HCT116 (cell line): Measurements from ENCODE around the gene ITGB6. TPM values are rescaled to one million over a fixed set of nuclear protein-coding genes. Genes with fewer than 3 reads are reported as not detected.

Experiments
- ATAC-seq: fragments of 200-7000 bp; cut with Tn5 transposase; 2 replicates; pipeline ENCODE4 v1.9.1; 2020; ENCODE audit warnings: mild to moderate bottlenecking, moderate library complexity
- BruUV-seq: library from RNA; stranded (reverse); fragments of 400-500 nt; replicated peaks from 2 replicates; lab custom pipeline; 2021; lab: Mats Ljungman, UMichigan
- CTCF ChIA-PET: fragments of 300-600 bp; sonication (Branson Sonifier 250); formaldehyde crosslinking; loops from one replicate; lab custom pipeline; 2021; ENCODE audit warnings: antibody characterized with exemption; lab: Charles Lee
- POLR2A ChIA-PET: fragments of 300-600, 350-600 bp; sonication (Branson Sonifier 250); formaldehyde crosslinking; loops from one replicate; lab custom pipeline; 2021; ENCODE audit warnings: antibody characterized with exemption; lab: Charles Lee
- RAD21 ChIA-PET, 2 experiments: fragments of 300-600 bp; sonication (Branson Sonifier 250); formaldehyde crosslinking; loops; one replicate each; lab custom pipeline; 2023; ENCODE audit warnings: low total read pairs in 2 of 2; ENCODE audit not compliant: uncharacterized antibody in 2 of 2, unreplicated experiment in 2 of 2, low non-redundant PET in 1 of 2; lab: Charles Lee
- DNase-seq: peaks from one replicate; pipeline ENCODE4 v3.0.0-alpha.2; 2010; ENCODE audit warnings: low read depth, low spot score
- H2AFZ ChIP-seq: fragments of 200-600 bp; shearing (Covaris generic), sonication (generic); 2 replicates; pipeline ENCODE4 v1.6.1; 2017; ENCODE audit warnings: low read depth, mixed run types, mixed read lengths, antibody characterized with exemption, low read length; ENCODE audit not compliant: poor library complexity, severe bottlenecking
- H3K27ac ChIP-seq: 2 replicates; pipeline ENCODE4 v1.5.1; 2012; ENCODE audit warnings: low read depth, low read length
- H3K27me3 ChIP-seq: fragments of 200-600 bp; sonication (generic); 2 replicates; pipeline ENCODE4 v1.6.1; 2016; ENCODE audit warnings: mixed run types, low read length, mixed read lengths; ENCODE audit not compliant: insufficient read depth
- H3K36me3 ChIP-seq, 2 experiments: fragments of 200-500 bp in 1 of 2; fragments of 200-600 bp in 1 of 2; sonication (Bioruptor generic) in 1 of 2; sonication (generic) in 1 of 2; 2 replicates each; pipeline versions ENCODE4 v1.5.1 to v1.6.1; 2014 to 2016; ENCODE audit warnings: low read length in 2 of 2, inconsistent platforms in 1 of 2, mixed read lengths in 1 of 2, mixed run types in 1 of 2; ENCODE audit not compliant: insufficient read depth in 2 of 2, control insufficient read depth in 1 of 2
- H3K4me1 ChIP-seq, 2 experiments: fragments of 200-600 bp in 1 of 2; sonication (generic) in 1 of 2; 2 replicates each; pipeline versions ENCODE4 v1.5.1 to v1.6.1; 2012 to 2017; ENCODE audit warnings: low read length in 2 of 2, inconsistent platforms in 1 of 2, mild to moderate bottlenecking in 1 of 2, mixed read lengths in 1 of 2, mixed run types in 1 of 2, moderate library complexity in 1 of 2; ENCODE audit not compliant: insufficient read depth in 2 of 2, control insufficient read depth in 1 of 2
- H3K4me2 ChIP-seq: fragments of 200-600 bp; sonication (generic); 2 replicates; pipeline ENCODE4 v1.6.1; 2017; ENCODE audit warnings: mixed run types, low read length, mixed read lengths
- H3K4me3 ChIP-seq, 2 experiments: fragments of 200-600 bp in 1 of 2; sonication (generic) in 1 of 2; replicated peaks in 1 of 2; 2 replicates each; pipeline ENCODE4 v1.5.1; 2011 to 2016; ENCODE audit warnings: low read length in 2 of 2, control low read depth in 1 of 2, low read depth in 1 of 2, mild to moderate bottlenecking in 1 of 2, mixed read lengths in 1 of 2, mixed run types in 1 of 2
- H3K79me2 ChIP-seq: fragments of 200-600 bp; sonication (generic); 2 replicates; pipeline ENCODE4 v1.6.1; 2017; ENCODE audit warnings: mild to moderate bottlenecking, mixed run types, low read length, moderate library complexity, mixed read lengths; ENCODE audit not compliant: insufficient read depth
- H3K9ac ChIP-seq: fragments of 200-600 bp; sonication (generic); 2 replicates; pipeline ENCODE4 v1.6.1; 2016; ENCODE audit warnings: low read length, mixed read lengths
- H3K9me2 ChIP-seq: fragments of 200-600 bp; sonication (generic), shearing (Covaris generic); 2 replicates; pipeline ENCODE4 v1.6.1; 2017; ENCODE audit warnings: mixed run types, mild to moderate bottlenecking, moderate library complexity; ENCODE audit not compliant: insufficient read depth
- H3K9me3 ChIP-seq, 2 experiments: fragments of 200-500 bp in 1 of 2; fragments of 200-600 bp in 1 of 2; sonication (Bioruptor generic) in 1 of 2; sonication (generic) in 1 of 2; 2 replicates each; pipeline ENCODE4 v1.6.1; 2014 to 2017; ENCODE audit warnings: low read length in 2 of 2, mixed read lengths in 2 of 2, inconsistent platforms in 1 of 2, low read depth in 1 of 2, mild to moderate bottlenecking in 1 of 2, mixed run types in 1 of 2, moderate library complexity in 1 of 2; ENCODE audit not compliant: control insufficient read depth in 1 of 2, insufficient read depth in 1 of 2
- H4K20me1 ChIP-seq: fragments of 200-600 bp; sonication (generic), shearing (Covaris generic); 2 replicates; pipeline ENCODE4 v1.6.1; 2017; ENCODE audit warnings: mixed run types, mild to moderate bottlenecking, moderate library complexity; ENCODE audit not compliant: insufficient read depth
- ATF3 ChIP-seq: IDR thresholded peaks from 2 replicates; pipeline ENCODE4 v1.6.1; 2012
- CBX3 ChIP-seq: IDR thresholded peaks from 2 replicates; pipeline ENCODE4 v1.6.1; 2012; ENCODE audit warnings: low read depth
- CEBPB ChIP-seq: IDR thresholded peaks from 2 replicates; pipeline ENCODE4 v1.6.1; 2012; ENCODE audit warnings: low read depth
- CTCF ChIP-seq, 3 experiments: fragments of 200-600 bp in 1 of 3; sonication (generic) in 1 of 3; IDR thresholded peaks in 2 of 3; conservative IDR thresholded peaks in 1 of 3; 2 replicates each; pipeline ENCODE4 v1.5.1; 2012 to 2017; ENCODE audit warnings: low read depth in 2 of 3, low read length in 2 of 3, antibody characterized with exemption in 1 of 3, borderline replicate concordance in 1 of 3, control low read depth in 1 of 3, mild to moderate bottlenecking in 1 of 3, mixed read lengths in 1 of 3, mixed run types in 1 of 3, moderate library complexity in 1 of 3; ENCODE audit not compliant: insufficient read depth in 1 of 3
- EGR1 ChIP-seq: IDR thresholded peaks from 2 replicates; pipeline ENCODE4 v1.6.1; 2012; ENCODE audit warnings: low read depth
- ELF1 ChIP-seq: IDR thresholded peaks from 2 replicates; pipeline ENCODE4 v1.6.1; 2012; ENCODE audit warnings: low read depth, borderline replicate concordance
- EZH2 ChIP-seq: fragments of 200-600 bp; sonication (generic); IDR thresholded peaks from 2 replicates; pipeline ENCODE4 v1.6.1; 2017; ENCODE audit warnings: antibody characterized with exemption, mixed run types
- EZH2phosphoT487 ChIP-seq: fragments of 200-600 bp; IDR thresholded peaks from 2 replicates; pipeline ENCODE4 v1.6.1; 2018; ENCODE audit warnings: antibody characterized with exemption, borderline replicate concordance
- FOSL1 ChIP-seq: IDR thresholded peaks from 2 replicates; pipeline ENCODE4 v1.6.1; 2012; ENCODE audit warnings: low read depth
- JUND ChIP-seq: IDR thresholded peaks from 2 replicates; pipeline ENCODE4 v1.6.1; 2012
- MAX ChIP-seq: IDR thresholded peaks from 2 replicates; pipeline ENCODE4 v1.6.1; 2012
- POLR2AphosphoS5 ChIP-seq: IDR thresholded peaks from 2 replicates; pipeline ENCODE4 v1.6.1; 2011; ENCODE audit warnings: mild to moderate bottlenecking, low read depth, low read length, moderate library complexity
- REST ChIP-seq: IDR thresholded peaks from 2 replicates; pipeline ENCODE4 v1.6.1; 2012; ENCODE audit warnings: low read depth
- SP1 ChIP-seq: IDR thresholded peaks from 2 replicates; pipeline ENCODE4 v1.6.1; 2012; ENCODE audit warnings: low read depth
- TCF7L2 ChIP-seq: IDR thresholded peaks from 2 replicates; pipeline ENCODE4 v1.7.0; 2011; ENCODE audit warnings: borderline replicate concordance, inconsistent platforms; ENCODE audit not compliant: insufficient read depth, insufficient read length; ENCODE audit errors: extremely low read depth
- YY1 ChIP-seq: IDR thresholded peaks from 2 replicates; pipeline ENCODE4 v1.6.1; 2011; ENCODE audit warnings: low read length, low read depth, moderate library complexity, mild to moderate bottlenecking; ENCODE audit not compliant: insufficient replicate concordance; ENCODE audit errors: extremely low read depth
- ZBTB33 ChIP-seq: IDR thresholded peaks from 2 replicates; pipeline ENCODE4 v1.6.1; 2011; ENCODE audit warnings: mild to moderate bottlenecking, low read length, moderate library complexity; ENCODE audit not compliant: insufficient replicate concordance; ENCODE audit errors: extremely low read depth
- ZFX ChIP-seq: fragments of 450-650 bp; IDR thresholded peaks from 2 replicates; pipeline ENCODE4 v1.6.1; 2017
- intact Hi-C: fragments of 100-400 bp; cut with micrococcal nuclease; formaldehyde crosslinking; loops from 2 replicates; pipeline ENCODE4 v1.10.0; 2022
- total RNA-seq: library from RNA; stranded (reverse); gene quantifications from one replicate; pipeline ENCODE4 v1.2.1, GENCODE V29; 2021; ENCODE audit not compliant: unreplicated experiment

ITGB6 gene
- total RNA-seq, 1 experiment from 2014 or later, result 0.12 TPM

GRCh38 chr2:160125828-160126227 lies 74.2 kb downstream of the ITGB6 start:
- ChIA-PET POLR2A (no interaction called here), CTCF (no interaction called here), RAD21 (no interaction called here)
- Histone ChIP-seq H3K4me3 (no peak overlapping the region), H3K27ac (no peak overlapping the region), H3K4me2 (no peak overlapping the region), H3K9ac (no peak overlapping the region), H3K9me2 (no peaks in the 10 kb centered on the region), H3K4me1 (no peaks in the 10 kb centered on the region), H3K9me3 (no peaks in the 10 kb centered on the region), H3K36me3 (no peaks in the 10 kb centered on the region), H3K79me2 (no peaks in the 10 kb centered on the region), H3K27me3 (no peaks in the 10 kb centered on the region), H2AFZ (no peak overlapping the region), H4K20me1 (no peaks in the 10 kb centered on the region)
- intact Hi-C loops, result no loop called here
- DNase-seq (no peak), ATAC-seq (no peak)
- no TSS peak for BruUV-seq
- TF ChIP-seq YY1, result no peak
- TF ChIP-seq REST, result no peak
- TF ChIP-seq POLR2AphosphoS5, result no peak
- no peak for TF ChIP-seq EZH2phosphoT487
- no peak for TF ChIP-seq ZFX
- no peak for TF ChIP-seq ZBTB33
- TF ChIP-seq JUND, result no peak
- TF ChIP-seq SP1, result no peak
- no peak for TF ChIP-seq EGR1
- no peak for TF ChIP-seq ATF3
- no peak for TF ChIP-seq TCF7L2
- TF ChIP-seq MAX, result no peak
- no peak for TF ChIP-seq CBX3
- TF ChIP-seq EZH2, result no peak
- no peak for TF ChIP-seq ELF1
- no peak for TF ChIP-seq CEBPB
- no peak for TF ChIP-seq FOSL1
- TF ChIP-seq CTCF (IDR thresholded peaks at IDR 0.05 in 2 of 3, conservative IDR thresholded peaks at IDR 0.05 in 1 of 3; ENCODE audit: borderline replicate concordance in 1 of 3, insufficient read depth in 1 of 3, low read depth in 2 of 3, low read length in 2 of 3), result no peak
